Measurements from ENCODE around the gene FBXO8.
"Not testable (repeated sequence)": the region's sequence is repeated elsewhere in the genome, so short reads cannot be mapped to it uniquely, and the experiment has no call there.

Gene FBXO8

DNA sequence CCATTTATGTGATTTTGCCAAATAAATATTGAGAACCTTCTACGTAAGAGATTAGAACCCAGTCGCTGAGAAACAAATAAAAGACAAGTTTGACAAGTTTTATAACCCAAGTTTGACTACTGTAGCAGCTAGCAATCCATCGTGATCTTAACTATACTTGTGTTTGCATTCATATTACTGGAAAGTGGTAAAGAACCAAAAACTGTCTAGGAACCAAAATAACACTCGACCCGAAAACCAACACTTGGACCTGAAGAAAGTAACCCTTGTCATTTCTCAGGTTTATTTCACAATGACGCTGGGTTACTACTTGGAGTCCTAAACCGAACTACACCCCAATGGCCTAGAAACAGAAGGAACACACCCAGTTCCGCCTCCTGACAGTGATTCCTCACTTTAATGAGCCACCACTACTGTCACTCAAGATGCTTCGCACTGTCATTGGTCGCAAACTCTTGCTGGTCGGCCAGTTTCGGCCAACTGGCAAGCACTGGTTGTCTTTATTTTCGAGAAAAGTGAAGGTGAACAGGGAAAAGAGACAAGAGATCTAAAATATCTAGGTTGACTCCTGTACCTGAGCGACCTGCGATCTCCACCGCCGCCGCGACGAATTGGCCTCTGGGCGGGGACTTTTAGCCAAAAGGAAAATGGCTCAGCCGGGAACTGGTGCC lies 496 bp downstream of the FBXO8 start:
- peak; percentile 77 for DNase-seq

DNA sequence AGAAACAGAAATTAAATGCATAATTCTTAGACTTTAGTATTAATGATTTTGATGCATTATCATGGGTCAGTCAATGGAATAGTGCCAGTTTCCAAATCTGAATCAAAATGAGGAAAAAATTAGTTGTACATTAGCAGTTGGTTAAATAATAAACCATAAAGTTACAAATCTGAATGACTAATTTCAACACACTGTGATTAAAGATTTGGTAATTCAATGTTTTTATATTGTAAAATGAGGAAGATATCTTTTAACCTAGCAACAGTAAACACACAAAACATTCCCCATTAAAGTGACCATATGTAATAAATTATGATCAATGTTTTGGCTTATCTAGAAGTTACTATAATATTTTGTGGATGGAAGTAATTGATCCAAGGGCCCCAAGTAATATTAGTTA lies 1.6 kb downstream of the FBXO8 start:
- no peak for DNase-seq

DNA sequence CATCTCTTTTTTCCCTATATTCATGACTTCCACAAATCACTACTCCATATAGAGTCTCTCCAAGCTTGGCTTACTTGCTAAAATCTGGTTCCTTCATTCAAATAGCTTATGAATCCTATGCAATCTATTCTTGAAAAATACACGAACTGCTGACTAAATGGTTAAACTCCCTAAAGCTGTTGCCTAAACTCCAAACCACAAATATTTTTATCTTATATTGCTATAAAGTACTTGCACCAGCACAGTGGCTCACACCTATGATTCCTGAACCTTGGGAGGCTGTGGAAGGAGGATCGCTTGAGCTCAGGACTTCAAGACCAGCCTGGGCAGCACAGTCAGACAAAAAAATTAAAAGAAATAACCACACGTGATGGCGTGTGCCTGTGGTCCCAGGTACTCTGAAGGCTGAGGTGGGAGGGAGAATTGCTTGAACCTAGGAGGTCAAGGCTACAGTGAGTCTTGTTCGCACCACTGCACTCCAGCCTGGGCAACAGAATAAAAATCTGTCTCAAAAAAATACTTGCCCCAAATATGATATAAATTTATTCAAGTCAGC lies 2.2 kb downstream of the FBXO8 start:
- no peak for DNase-seq

DNA sequence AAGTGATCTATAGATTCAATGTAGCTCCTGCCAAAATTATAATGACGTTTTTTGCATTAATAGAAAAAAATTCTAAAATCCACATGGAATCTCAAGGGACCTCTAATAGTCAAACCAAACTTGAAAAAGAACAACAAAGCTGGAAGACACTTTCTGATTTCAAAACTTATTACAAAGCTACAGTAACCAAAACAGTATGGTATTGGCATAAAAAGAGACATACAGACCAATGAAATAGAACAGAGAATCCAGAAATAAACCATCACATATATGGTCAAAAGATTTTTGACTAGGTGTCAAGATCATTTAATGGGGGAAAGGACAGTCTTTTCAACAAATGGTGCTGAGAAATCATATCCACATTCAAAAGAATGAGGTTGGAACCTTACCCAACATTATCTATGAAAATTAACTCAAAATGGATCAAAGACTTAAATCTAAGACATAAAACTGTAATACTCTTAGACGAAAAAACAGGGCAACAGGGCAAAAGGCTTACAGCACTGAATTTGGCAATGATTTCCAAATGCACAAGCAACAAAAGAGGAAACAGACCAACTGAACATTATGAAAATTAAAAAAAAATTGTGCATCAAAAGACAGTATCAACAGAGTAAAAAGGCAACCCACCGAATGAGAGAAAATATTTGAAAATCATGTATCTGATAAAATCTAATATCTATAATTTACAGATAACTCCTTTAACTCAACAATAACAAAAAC lies 3.9 kb downstream of the FBXO8 start:
- DNase-seq: no peak

DNA sequence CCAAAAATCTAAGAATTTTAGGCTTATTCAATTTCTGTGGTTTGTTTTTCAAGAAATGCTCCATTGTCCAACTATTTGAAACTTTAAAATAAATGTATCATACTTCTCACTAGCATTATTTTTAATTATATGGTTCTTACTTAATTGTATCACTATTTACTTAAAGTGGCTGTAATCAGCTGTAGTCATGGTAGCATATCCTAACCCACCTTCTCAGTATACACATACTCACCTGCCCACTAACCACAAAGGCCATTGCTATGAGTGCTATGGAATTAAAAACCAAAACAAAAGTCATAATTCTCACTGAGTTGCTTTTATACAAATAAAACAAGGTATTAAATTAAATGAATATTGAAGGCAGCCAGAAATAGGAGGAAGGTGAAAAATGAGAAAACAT lies 5.0 kb downstream of the FBXO8 start:
- no peak for DNase-seq

DNA sequence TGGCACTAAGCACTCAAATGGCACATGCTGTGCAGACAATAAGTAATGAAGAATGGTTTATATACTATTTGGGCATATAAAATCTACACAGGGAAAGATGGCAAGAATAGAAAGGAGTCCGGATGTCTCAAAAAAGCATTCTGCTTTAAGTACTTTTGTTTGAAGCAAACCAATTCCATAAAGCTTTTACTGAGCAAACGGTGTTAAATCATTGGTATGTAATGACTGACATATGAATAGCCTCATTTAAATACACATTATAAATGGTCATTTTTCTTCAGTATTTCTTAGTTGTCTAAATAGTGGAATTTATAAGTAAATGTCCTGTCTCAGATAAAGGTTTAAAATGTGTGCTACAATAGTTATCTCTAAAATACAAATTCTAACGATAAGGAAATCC lies 6.0 kb downstream of the FBXO8 start:
- no peak for DNase-seq

DNA sequence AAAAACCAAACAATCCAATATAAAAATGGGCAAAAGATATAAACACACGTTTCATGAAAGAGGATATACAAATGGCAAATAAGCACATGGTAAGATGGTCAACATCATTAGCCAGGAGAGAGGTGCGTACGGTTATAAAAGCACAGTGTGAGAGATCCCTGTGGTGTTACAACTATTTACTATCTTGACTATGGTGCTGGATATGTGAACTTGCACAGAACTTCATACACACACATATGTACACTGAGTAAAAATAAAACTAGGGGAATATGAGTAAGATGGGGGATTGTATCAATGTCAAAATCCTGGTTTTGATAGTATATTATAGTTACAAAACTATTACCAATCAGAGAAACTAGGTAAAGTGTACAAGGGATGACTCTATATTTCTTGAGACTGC lies 8.4 kb downstream of the FBXO8 start:
- no peak for DNase-seq

DNA sequence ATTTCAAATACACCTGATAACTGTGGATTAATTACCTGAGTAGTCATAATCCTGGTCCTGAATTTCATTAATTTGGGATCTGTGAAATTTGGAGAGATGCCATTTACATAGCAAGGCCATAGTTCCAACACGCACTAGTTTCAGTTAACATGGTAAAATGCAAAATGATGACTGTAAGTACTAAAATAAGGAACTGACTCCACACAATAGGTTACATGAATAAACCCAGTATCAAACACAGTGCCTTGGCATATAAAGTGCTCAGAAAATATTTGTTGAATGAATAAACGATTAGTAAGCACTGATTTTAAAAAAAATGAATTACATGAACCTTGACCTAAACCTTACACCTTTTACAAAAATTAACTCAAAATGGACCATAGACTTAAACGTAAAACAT lies 9.0 kb downstream of the FBXO8 start:
- no peak for DNase-seq

DNA sequence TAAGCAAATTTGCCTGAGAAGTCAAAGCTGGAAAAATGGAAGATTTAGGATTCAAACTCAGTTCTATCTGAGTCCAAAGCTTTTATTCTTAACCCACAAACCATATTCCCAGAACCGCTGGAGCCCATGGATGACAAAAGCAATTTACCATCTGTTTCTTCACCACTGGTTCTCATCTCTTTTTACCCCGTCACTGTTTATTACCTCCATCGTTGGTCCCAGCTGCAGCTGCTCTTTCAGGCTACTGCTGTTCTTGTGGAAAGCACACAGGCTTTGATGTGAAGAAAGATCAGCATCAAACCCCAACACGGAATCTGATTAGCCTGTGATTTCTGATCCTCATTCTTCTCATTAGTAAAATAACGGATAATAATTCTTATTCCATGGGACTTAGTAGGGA lies 9.5 kb downstream of the FBXO8 start:
- DNase-seq: no peak

DNA sequence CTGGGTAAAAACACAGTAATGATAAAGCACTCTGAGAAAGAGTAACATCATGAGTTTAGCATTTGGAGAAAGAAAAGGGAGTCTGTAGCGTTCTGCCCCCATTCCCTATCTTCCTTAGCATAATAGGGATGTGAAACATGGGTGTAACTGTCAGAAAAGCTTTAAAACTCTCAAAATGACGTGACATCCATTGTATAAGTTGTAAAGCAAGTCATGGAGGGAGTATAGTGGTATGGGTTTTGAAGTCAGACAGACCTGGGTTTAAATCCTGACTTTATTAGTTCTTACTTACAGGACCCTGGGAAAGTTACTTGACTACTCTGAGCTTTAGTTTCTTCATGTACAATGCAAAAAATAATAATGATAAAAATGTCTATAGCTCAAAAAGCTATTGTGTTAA lies 17.1 kb downstream of the FBXO8 start:
- no peak for DNase-seq

DNA sequence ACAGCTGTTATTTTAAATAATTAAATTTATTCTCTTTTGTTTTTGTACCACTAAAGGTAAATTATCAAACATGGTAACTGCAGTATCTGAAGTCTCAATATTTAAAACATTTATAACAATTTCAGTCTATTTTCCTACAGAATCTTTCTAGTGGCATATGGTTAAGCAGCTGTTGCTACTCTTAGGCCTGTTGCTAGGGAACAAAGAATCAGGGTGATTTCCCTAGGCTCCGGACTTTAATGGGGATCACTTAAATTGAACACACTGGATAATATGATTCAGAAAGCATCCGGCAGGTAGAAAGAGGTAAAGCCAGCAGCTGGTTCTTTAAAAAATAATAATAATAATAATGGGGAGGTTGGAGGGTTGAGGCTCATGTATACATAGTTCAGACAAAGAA lies 17.6 kb downstream of the FBXO8 start:
- no peak for DNase-seq

DNA sequence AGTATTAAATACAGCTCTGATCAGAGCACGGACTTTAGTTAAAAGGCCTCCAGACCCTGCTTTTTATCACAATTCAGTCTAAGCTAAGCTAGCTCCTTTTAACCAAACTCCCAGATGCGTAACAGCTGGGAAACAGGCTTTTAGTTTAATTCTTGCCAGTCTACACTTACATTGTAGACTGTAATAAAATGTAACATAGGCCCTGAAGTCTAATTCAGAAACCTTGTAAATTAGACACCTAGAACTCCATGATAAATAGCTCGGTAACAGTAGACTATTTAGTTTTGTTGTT lies 20.1 kb downstream of the FBXO8 start:
- DNase-seq: no peak

DNA sequence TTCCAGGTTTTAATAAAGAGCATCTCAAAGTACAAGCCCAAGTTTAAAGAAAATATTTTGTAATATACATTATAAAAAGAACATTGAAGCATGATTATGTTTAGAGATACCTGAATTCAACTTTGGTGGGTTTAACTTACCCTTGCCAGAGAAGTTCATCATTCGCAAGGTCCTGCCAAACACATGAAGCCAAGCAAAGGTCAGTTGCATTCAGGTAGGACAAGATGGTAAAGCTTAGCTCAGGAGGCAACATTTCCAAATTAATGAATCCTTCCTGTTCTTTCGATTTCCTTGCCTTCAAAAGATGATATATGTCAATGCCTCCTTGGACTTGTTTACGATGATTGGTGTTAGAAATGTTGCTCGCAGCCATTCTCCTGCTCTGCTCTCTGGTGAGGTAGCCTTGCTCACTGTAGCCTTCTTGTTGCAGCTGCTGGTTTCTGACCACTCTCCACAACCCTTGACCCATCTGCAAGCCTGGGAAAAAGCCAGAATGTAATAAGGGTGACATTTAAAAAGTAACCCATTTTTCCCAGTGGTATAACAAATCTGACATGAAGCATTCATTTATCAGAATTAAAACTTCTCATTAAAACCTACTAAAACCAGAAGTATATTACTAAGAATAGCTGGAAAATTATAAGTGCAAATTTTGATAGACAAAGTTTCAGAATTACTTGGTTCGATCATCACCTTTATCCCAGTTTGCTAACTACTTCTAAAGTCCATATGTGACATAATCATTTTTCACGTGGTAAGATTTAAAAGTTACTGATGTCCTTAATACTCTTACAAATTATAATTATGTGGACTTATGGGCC lies 20.6 kb downstream of the FBXO8 start:
- no peak for DNase-seq

DNA sequence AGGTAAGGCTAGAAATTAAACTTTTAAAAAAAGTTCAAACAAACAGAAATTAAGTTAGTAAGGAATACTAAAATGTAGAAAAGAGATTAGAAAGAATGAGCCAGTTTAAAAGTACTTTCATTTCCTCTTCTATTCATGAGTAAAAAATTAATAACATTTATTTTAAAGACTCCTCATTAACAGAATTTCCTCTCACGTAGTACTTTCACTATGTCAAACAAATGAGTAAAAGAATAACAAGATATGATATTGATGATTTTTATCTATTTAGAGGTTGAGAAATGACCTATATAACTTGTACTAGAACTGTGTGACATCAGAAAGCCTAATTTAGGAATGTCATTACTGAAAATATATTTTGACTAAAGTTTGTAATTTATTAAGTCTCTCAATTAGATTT lies 22.0 kb downstream of the FBXO8 start:
- DNase-seq: not testable (repeated sequence)

DNA sequence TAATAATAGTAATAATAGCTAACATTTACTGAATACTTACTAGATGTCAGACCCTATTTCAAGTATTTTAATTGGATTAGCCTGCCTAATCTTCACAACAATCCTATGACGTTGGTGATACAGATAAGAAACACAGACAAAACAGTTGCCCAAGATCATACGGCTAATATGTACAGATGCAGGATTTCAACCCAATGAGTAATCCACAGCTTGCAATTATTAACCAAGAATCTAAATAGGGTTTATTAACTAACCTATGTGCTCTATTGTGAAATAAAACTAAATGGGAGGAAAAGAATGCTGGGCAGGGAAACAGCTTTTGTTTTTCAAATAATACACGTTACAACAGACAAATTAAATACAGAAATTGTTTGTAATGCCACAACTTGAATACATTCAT lies 23.4 kb downstream of the FBXO8 start:
- DNase-seq: no peak

DNA sequence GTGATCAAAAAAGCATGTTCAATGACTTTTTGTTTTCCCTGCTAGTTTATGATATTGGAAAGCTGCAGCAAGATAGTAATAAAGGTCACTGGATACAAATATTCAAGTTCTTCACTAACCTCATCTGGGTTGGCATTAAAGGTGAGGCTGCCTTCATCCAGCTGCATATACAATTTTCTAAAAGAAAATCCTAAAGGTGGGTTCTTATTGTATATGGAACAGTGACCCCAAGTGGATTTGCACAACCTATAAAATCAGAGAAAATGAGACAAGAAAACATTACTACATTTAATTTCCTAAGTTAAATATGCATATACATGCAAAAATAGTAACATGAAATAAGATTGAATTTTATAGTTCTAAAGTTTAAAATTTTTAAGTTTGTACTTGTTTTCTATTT lies 23.9 kb downstream of the FBXO8 start:
- DNase-seq: no peak

DNA sequence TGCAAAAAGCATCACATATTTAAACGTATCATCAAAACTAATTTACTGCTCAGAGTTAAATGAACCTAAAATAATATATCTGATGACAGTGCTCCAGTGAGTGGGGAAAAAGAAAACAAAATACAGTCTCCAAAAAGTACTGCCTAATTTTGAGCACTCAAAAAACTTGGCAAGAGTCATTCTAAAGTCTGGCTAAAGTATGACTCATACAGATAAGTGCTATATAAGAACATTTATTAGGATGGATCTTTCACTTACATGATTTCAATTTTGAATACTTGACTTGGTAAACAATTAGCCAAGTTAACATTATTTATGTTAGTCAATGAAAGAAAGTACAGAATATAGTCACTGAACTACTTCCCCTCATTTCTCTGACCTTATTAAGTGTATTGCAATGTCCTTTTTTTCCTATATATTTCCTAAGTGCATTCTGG lies 27.2 kb downstream of the FBXO8 start:
- DNase-seq: no peak

DNA sequence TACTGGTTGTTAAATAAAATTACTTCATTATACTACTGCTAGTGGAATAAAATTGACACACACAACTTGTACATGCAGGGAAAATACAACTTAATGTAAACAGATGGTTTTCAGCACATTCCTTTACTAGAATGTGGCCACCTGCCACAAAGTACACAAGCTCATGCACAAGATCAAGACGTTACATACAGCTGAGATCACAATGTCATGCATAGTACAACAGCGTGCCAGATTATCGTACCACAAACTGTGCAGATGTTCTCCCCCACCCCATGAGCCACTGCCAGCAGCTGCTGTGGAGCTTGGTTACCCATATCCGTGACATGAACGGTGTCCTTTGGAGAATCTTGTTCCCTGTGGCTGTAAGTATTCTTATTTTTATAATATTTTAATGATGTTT lies 27.7 kb downstream of the FBXO8 start:
- no peak for DNase-seq

DNA sequence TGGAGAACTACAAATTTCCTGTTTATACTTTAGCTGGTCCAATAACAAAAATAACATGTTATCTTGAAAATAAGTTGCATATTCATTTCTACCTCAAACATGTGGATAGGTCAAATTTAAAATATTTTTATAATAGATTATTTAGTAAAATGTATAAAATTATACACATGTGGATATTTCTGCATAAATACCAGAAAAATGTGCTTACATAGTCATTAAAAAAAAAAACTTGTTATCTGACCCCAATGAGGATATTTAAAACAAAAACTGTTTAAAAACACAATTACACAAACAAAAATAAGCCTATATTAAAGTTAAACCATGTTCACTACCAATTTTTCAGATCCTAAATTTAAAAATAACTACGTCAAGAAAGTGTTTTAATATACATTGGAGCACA lies 28.1 kb downstream of the FBXO8 start:
- no peak for DNase-seq

DNA sequence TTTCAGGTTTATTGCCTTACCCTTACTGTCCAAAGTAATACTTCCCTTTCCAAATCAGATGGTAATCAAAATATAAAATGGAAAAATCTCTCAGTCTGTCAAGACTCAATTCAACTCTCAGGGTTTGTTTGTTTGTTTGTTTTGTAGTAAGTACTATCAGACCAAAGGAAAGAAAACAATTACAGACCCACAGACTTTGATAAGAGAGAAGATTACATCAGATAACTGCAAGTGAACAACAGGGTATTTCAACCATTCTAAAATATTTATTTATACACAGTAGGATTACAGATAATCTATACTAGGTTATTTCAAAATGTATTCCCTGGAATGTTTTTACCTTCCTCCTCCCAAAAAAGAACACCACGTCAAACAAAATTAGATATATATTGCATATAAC lies 28.9 kb downstream of the FBXO8 start:
- no peak for DNase-seq

DNA sequence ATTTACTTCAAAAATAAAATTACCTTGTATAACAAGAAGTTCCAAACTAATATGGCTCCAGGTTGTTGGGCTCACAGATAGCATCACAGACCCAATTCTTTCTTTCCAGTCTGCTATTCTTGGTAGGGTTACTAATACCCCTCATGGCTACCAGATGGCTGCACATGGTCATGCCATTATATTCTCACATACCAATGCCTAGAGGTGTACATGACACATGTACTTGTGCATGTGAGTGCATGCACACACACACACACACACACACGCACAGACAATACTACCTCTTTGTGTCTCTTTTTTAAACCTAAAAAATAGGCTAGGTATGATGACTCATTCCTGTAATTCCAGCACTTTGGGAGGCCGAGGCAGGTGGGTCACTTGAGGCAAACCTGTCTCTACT lies 31.1 kb downstream of the FBXO8 start:
- no peak for DNase-seq

DNA sequence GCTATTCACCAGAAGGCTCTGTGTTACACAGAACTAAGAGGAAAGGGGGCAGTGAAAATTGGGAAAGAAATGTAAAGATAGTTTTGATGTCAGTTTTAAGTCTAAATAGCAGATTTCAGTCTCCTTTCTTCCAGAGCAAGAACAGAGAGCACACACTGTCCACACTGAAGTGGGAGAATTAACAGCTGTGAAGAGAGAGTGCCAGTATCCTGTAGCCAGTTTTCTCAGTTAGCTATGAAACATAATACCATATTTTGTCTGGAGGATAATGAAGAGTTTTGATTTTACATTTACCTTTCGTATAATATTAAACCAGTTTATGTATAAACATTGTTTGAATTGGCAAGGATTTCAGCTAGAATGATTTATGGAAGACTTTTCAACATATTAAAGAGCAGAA lies 35.1 kb downstream of the FBXO8 start:
- no peak for DNase-seq

DNA sequence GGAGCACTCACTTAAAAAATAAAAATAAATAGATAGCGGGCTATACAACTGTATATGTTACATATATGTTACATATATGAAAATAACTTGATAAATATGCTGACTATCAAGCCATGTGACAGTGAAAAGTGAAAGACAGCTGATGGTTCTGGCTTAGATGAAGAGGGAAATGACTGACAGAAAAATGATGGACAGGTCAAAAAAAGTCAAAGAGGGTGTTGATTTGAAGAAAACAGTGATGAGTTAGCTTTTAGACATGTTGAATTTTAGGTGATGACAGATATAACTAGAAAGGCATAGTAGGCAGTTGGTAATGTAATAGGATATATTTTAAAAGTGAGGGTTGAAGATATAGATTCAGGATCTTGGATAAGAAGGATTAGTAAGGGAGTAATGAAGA lies 37.8 kb downstream of the FBXO8 start:
- no peak for DNase-seq

DNA sequence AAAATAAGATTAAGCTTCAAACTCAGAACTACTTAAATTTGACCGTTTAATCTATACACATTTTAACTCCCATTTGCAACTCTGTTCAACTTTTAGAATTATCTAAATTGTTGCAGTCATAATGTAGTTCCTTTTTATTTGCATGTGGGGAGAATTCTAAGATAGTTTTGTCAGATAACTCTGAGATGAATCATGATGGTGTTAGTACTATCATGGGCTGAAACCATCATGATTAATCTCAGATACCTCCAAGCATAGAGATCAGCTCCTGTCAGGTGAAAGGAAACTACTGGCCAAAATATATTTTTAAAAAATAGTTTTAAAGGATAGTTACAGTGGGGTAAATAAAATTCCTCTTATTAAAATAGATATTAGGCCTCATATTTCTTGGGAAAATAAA lies 39.0 kb downstream of the FBXO8 start:
- DNase-seq: no peak

Data from CD4-positive, alpha-beta T cell treated with Interleukin-6 for 4 hours (primary cell).